WTC11 (cell line): ENCODE data around the gene CSNK1G3. TPM values are rescaled to one million over a fixed set of nuclear protein-coding genes. Genes with fewer than 3 reads are reported as not detected.

Source experiments
- ATAC-seq: fragments of 200-7000 bp; cut with Tn5 transposase; 2 replicates; pipeline ENCODE4 v1.10.0; 2021; ENCODE audit warnings: mild to moderate bottlenecking, moderate library complexity
- CTCF ChIA-PET: fragments of 300-600 bp; sonication (Branson Sonifier 250); formaldehyde crosslinking; loops from one replicate; lab custom pipeline; 2021; ENCODE audit warnings: antibody characterized with exemption; lab: Charles Lee
- POLR2A ChIA-PET: fragments of 350-600 bp; sonication (Branson Sonifier 250); formaldehyde crosslinking; loops from one replicate; lab custom pipeline; 2021; ENCODE audit warnings: antibody characterized with exemption; lab: Charles Lee
- DNase-seq: peaks from one replicate; pipeline ENCODE4 v3.0.0; 2021; ENCODE audit warnings: low spot score
- H3K27ac Mint-ChIP-seq: 2 replicates; pipeline ENCODE4 v1.8.0; 2021; ENCODE audit warnings: mixed read lengths
- H3K27me3 Mint-ChIP-seq: 2 replicates; pipeline ENCODE4 v1.8.0; 2021; ENCODE audit warnings: low read depth, mild to moderate bottlenecking, moderate library complexity, mixed read lengths
- H3K36me3 Mint-ChIP-seq: 2 replicates; pipeline ENCODE4 v1.8.0; 2021; ENCODE audit warnings: mixed read lengths
- H3K4me1 Mint-ChIP-seq: 2 replicates; pipeline ENCODE4 v1.8.0; 2022; ENCODE audit warnings: mixed read lengths
- H3K4me3 Mint-ChIP-seq: 2 replicates; pipeline ENCODE4 v1.8.0; 2021; ENCODE audit warnings: mild to moderate bottlenecking, moderate library complexity, mixed read lengths
- H3K9me3 Mint-ChIP-seq: 2 replicates; pipeline ENCODE4 v1.8.0; 2021; ENCODE audit warnings: mixed read lengths
- ATF1 ChIP-seq: sonication (generic); formaldehyde crosslinking; IDR thresholded peaks from 2 replicates; pipeline ENCODE4 v1.8.1; 2023; ENCODE audit warnings: mild to moderate bottlenecking, moderate library complexity, missing genetic modification reagents
- ETV6 ChIP-seq: sonication (generic); formaldehyde crosslinking; IDR thresholded peaks from 2 replicates; pipeline ENCODE4 v1.8.1; 2022; ENCODE audit warnings: mild to moderate bottlenecking, missing genetic modification reagents
- FOXK1 ChIP-seq: sonication (generic); formaldehyde crosslinking; IDR thresholded peaks from 2 replicates; pipeline ENCODE4 v1.8.0; 2022; ENCODE audit warnings: mild to moderate bottlenecking, moderate library complexity, missing genetic modification reagents
- FOXP1 ChIP-seq: sonication (generic); formaldehyde crosslinking; IDR thresholded peaks from 2 replicates; pipeline ENCODE4 v1.8.0; 2022; ENCODE audit warnings: missing genetic modification reagents, mild to moderate bottlenecking, moderate library complexity, borderline replicate concordance
- HMGA2 ChIP-seq: fragments of 250-450 bp; sonication (Bioruptor Pico); IDR thresholded peaks from 2 replicates; pipeline ENCODE4 v1.4.0; 2021; ENCODE audit warnings: mild to moderate bottlenecking, moderate library complexity
- JAZF1 ChIP-seq: fragments of 250-450 bp; sonication (Bioruptor Pico); IDR thresholded peaks from 2 replicates; pipeline ENCODE4 v1.9.0; 2021; ENCODE audit warnings: moderate library complexity, mild to moderate bottlenecking, inconsistent platforms
- MYBL2 ChIP-seq: sonication (generic); formaldehyde crosslinking; IDR thresholded peaks from 2 replicates; pipeline ENCODE4 v1.8.1; 2023; ENCODE audit warnings: mild to moderate bottlenecking, moderate library complexity, missing genetic modification reagents
- NFATC4 ChIP-seq: fragments of 250-450 bp; sonication (Bioruptor Pico); IDR thresholded peaks from 2 replicates; pipeline ENCODE4 v1.9.0; 2021; ENCODE audit warnings: mild to moderate bottlenecking
- NFYB ChIP-seq: sonication (generic); formaldehyde crosslinking; conservative IDR thresholded peaks from 2 replicates; pipeline ENCODE4 v1.8.0; 2022; ENCODE audit warnings: low read depth, missing genetic modification reagents
- NR1H2 ChIP-seq: sonication (generic); formaldehyde crosslinking; IDR thresholded peaks from 2 replicates; pipeline ENCODE4 v1.9.0; 2021; ENCODE audit warnings: mild to moderate bottlenecking, moderate library complexity, missing genetic modification reagents
- NR3C1 ChIP-seq: sonication (generic); formaldehyde crosslinking; conservative IDR thresholded peaks from 2 replicates; pipeline ENCODE4 v1.8.1; 2023; ENCODE audit warnings: low read depth, mild to moderate bottlenecking, missing genetic modification reagents
- OVOL2 ChIP-seq: fragments of 250-450 bp; sonication (Bioruptor Pico); IDR thresholded peaks from 2 replicates; pipeline ENCODE4 v1.9.0; 2021; ENCODE audit warnings: mild to moderate bottlenecking, borderline replicate concordance
- RORB ChIP-seq: fragments of 250-450 bp; sonication (Bioruptor Pico); IDR thresholded peaks from 2 replicates; pipeline ENCODE4 v1.9.0; 2021; ENCODE audit warnings: mild to moderate bottlenecking
- SOX15 ChIP-seq: fragments of 250-450 bp; sonication (Bioruptor Pico); IDR thresholded peaks from 2 replicates; pipeline ENCODE4 v1.9.0; 2021; ENCODE audit warnings: mild to moderate bottlenecking
- SP1 ChIP-seq: sonication (generic); formaldehyde crosslinking; conservative IDR thresholded peaks from 2 replicates; pipeline ENCODE4 v1.8.1; 2022; ENCODE audit warnings: missing genetic modification reagents
- TCF7 ChIP-seq: sonication (generic); formaldehyde crosslinking; IDR thresholded peaks from 2 replicates; pipeline ENCODE4 v1.8.0; 2022; ENCODE audit warnings: mild to moderate bottlenecking, low read depth, missing genetic modification reagents, moderate library complexity
- TEAD4 ChIP-seq: sonication (generic); formaldehyde crosslinking; IDR thresholded peaks from 2 replicates; pipeline ENCODE4 v1.8.0; 2022; ENCODE audit warnings: mild to moderate bottlenecking, missing genetic modification reagents
- ZBTB21 ChIP-seq: sonication (generic); formaldehyde crosslinking; IDR thresholded peaks from 2 replicates; pipeline ENCODE4 v1.8.1; 2023; ENCODE audit warnings: mild to moderate bottlenecking, missing genetic modification reagents, borderline replicate concordance
- ZNF121 ChIP-seq: sonication (generic); formaldehyde crosslinking; IDR thresholded peaks from 2 replicates; pipeline ENCODE4 v1.8.0; 2023; ENCODE audit warnings: missing genetic modification reagents
- ZNF263 ChIP-seq: sonication (generic); formaldehyde crosslinking; IDR thresholded peaks from 2 replicates; pipeline ENCODE4 v1.8.1; 2022; ENCODE audit warnings: low read depth, mild to moderate bottlenecking, moderate library complexity, missing genetic modification reagents
- ZNF416 ChIP-seq: fragments of 250-450 bp; sonication (Bioruptor Pico); IDR thresholded peaks from 2 replicates; pipeline ENCODE4 v1.9.0; 2021; ENCODE audit warnings: mild to moderate bottlenecking, inconsistent platforms
- ZNF423 ChIP-seq: fragments of 250-450 bp; sonication (Bioruptor Pico); IDR thresholded peaks from 2 replicates; pipeline ENCODE4 v2.1.2; 2022; ENCODE audit warnings: mild to moderate bottlenecking, moderate library complexity
- total RNA-seq: library from RNA; stranded (reverse); gene quantifications from 3 replicates; pipeline ENCODE4 v1.2.3, GENCODE V29; 2021
- TF ChIP-seq, protein P1 (sequence below): sonication (generic); formaldehyde crosslinking; IDR thresholded peaks from 2 replicates; pipeline ENCODE4 v1.8.1; 2023; ENCODE audit warnings: mild to moderate bottlenecking, missing genetic modification reagents, moderate library complexity
- TF ChIP-seq, protein P2 (sequence below): sonication (generic); formaldehyde crosslinking; IDR thresholded peaks from 2 replicates; pipeline ENCODE4 v1.8.1; 2023; ENCODE audit warnings: mild to moderate bottlenecking, missing genetic modification reagents
- TF ChIP-seq, protein P3 (sequence below): sonication (generic); formaldehyde crosslinking; conservative IDR thresholded peaks from 2 replicates; pipeline ENCODE4 v1.8.1; 2022; ENCODE audit warnings: mild to moderate bottlenecking, missing genetic modification reagents
- TF ChIP-seq, protein P4 (sequence below): fragments of 250-450 bp; sonication (Bioruptor Pico); IDR thresholded peaks from 2 replicates; pipeline ENCODE4 v1.9.0; 2021; ENCODE audit warnings: mild to moderate bottlenecking, borderline replicate concordance
- TF ChIP-seq, protein P5 (sequence below): sonication (generic); formaldehyde crosslinking; IDR thresholded peaks from 2 replicates; pipeline ENCODE4 v1.8.0; 2023; ENCODE audit warnings: missing genetic modification reagents
- TF ChIP-seq, protein P6 (sequence below): fragments of 250-450 bp; sonication (Bioruptor Pico); IDR thresholded peaks from 2 replicates; pipeline ENCODE4 v1.9.0; 2021; ENCODE audit warnings: mild to moderate bottlenecking

The CSNK1G3 gene
- total RNA-seq, 1 experiment from 2014 or later = 51.2 TPM

DNA sequence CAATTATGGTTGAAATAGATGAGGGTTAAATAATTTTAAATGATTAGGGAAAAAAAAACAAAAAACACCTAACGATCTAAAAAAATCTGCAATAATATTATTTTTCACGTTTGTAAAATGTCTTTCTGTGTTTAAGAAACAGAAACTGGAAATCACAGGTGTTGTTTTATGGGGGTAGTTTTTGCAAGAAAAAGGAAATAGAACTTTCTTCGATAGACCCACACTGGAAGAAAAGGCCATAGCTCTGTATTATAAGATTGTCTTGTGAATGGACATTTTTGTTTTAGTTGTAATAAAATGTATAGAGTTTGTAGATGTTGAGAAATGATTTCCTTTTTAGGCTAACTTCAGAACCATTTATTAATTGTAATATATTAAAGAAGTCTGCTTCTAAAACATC, 5.5 kb downstream of the CSNK1G3 start:
- Mint-ChIP-seq H3K27ac (no peak overlapping the region), H3K4me1 (peaks cover 55% of the 10 kb centered on the region)
- TF ChIP-seq, protein P1, sequence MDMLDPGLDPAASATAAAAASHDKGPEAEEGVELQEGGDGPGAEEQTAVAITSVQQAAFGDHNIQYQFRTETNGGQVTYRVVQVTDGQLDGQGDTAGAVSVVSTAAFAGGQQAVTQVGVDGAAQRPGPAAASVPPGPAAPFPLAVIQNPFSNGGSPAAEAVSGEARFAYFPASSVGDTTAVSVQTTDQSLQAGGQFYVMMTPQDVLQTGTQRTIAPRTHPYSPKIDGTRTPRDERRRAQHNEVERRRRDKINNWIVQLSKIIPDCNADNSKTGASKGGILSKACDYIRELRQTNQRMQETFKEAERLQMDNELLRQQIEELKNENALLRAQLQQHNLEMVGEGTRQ (CRISPR knock-in tag) = no peak
- TF ChIP-seq FOXP1 = no peak
- TF ChIP-seq, protein P2, sequence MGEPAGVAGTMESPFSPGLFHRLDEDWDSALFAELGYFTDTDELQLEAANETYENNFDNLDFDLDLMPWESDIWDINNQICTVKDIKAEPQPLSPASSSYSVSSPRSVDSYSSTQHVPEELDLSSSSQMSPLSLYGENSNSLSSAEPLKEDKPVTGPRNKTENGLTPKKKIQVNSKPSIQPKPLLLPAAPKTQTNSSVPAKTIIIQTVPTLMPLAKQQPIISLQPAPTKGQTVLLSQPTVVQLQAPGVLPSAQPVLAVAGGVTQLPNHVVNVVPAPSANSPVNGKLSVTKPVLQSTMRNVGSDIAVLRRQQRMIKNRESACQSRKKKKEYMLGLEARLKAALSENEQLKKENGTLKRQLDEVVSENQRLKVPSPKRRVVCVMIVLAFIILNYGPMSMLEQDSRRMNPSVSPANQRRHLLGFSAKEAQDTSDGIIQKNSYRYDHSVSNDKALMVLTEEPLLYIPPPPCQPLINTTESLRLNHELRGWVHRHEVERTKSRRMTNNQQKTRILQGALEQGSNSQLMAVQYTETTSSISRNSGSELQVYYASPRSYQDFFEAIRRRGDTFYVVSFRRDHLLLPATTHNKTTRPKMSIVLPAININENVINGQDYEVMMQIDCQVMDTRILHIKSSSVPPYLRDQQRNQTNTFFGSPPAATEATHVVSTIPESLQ (CRISPR knock-in tag) = no peak
- TF ChIP-seq JAZF1 (CRISPR knock-in tag) = no peak
- TF ChIP-seq, protein P3, sequence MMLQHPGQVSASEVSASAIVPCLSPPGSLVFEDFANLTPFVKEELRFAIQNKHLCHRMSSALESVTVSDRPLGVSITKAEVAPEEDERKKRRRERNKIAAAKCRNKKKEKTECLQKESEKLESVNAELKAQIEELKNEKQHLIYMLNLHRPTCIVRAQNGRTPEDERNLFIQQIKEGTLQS (CRISPR knock-in tag) = no peak
- TF ChIP-seq ETV6 (CRISPR knock-in tag) = no peak
- no peak for TF ChIP-seq RORB (CRISPR knock-in tag)
- TF ChIP-seq FOXK1 = no peak
- no peak for TF ChIP-seq ZNF263
- TF ChIP-seq NFATC4 = no peak
- TF ChIP-seq ZNF423 (CRISPR knock-in tag) = no peak
- TF ChIP-seq TEAD4 (CRISPR knock-in tag) = no peak
- no peak for TF ChIP-seq ZNF416 (CRISPR knock-in tag)
- no peak for TF ChIP-seq ATF1
- TF ChIP-seq SP1 = no peak
- TF ChIP-seq, protein P4, sequence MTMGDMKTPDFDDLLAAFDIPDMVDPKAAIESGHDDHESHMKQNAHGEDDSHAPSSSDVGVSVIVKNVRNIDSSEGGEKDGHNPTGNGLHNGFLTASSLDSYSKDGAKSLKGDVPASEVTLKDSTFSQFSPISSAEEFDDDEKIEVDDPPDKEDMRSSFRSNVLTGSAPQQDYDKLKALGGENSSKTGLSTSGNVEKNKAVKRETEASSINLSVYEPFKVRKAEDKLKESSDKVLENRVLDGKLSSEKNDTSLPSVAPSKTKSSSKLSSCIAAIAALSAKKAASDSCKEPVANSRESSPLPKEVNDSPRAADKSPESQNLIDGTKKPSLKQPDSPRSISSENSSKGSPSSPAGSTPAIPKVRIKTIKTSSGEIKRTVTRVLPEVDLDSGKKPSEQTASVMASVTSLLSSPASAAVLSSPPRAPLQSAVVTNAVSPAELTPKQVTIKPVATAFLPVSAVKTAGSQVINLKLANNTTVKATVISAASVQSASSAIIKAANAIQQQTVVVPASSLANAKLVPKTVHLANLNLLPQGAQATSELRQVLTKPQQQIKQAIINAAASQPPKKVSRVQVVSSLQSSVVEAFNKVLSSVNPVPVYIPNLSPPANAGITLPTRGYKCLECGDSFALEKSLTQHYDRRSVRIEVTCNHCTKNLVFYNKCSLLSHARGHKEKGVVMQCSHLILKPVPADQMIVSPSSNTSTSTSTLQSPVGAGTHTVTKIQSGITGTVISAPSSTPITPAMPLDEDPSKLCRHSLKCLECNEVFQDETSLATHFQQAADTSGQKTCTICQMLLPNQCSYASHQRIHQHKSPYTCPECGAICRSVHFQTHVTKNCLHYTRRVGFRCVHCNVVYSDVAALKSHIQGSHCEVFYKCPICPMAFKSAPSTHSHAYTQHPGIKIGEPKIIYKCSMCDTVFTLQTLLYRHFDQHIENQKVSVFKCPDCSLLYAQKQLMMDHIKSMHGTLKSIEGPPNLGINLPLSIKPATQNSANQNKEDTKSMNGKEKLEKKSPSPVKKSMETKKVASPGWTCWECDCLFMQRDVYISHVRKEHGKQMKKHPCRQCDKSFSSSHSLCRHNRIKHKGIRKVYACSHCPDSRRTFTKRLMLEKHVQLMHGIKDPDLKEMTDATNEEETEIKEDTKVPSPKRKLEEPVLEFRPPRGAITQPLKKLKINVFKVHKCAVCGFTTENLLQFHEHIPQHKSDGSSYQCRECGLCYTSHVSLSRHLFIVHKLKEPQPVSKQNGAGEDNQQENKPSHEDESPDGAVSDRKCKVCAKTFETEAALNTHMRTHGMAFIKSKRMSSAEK (CRISPR knock-in tag) = no peak
- TF ChIP-seq ZBTB21 (CRISPR knock-in tag) = no peak
- TF ChIP-seq, protein P5, sequence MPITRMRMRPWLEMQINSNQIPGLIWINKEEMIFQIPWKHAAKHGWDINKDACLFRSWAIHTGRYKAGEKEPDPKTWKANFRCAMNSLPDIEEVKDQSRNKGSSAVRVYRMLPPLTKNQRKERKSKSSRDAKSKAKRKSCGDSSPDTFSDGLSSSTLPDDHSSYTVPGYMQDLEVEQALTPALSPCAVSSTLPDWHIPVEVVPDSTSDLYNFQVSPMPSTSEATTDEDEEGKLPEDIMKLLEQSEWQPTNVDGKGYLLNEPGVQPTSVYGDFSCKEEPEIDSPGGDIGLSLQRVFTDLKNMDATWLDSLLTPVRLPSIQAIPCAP (CRISPR knock-in tag) = no peak
- no peak for TF ChIP-seq ZNF121
- TF ChIP-seq, all 79 proteins: peak for 0
- no peaks in the 10 kb centered on the region for H3K27me3 Mint-ChIP-seq
- no peaks in the 10 kb centered on the region for H3K36me3 Mint-ChIP-seq
- no peak overlapping the region for H3K4me3 Mint-ChIP-seq
- CTCF ChIA-PET = no interaction called here
- ATAC-seq = no peak
- POLR2A ChIA-PET = interaction anchor here (0.6 kb wide), 1 partner anchor 94 kb away, joined by 3 read pairs; the partner anchor contains the start of gene CEP120
- H3K9me3 Mint-ChIP-seq = no peaks in the 10 kb centered on the region
- DNase-seq = no peak

DNA sequence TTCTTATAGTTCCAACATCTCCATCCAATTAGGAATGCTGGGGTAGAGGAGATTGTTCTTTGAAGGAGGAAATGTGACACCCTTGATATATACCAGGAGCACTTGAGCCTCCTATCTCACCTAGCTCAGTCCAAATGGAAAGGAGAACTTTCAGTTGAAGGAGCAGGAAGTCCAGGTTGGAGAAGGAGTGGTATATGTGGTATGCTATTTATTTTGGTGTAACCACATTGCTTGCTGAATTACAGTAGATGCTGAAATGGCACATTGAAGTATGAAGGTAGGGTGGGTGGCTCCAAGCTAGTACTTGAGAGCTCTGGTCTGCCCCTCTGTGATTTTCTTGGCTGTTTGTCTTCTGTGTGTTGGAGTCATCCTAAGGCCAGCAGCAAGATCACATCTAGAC, 6.1 kb downstream of the CSNK1G3 start:
- H3K36me3 Mint-ChIP-seq = no peaks in the 10 kb centered on the region
- DNase-seq (no peak), ATAC-seq (peak; percentile 36)
- peak overlapping the region; percentile 41 for H3K27ac Mint-ChIP-seq
- H3K4me3 Mint-ChIP-seq = no peak overlapping the region
- POLR2A ChIA-PET = interaction anchor here (0.6 kb wide), 1 partner anchor 94 kb away, joined by 3 read pairs; the partner anchor contains the start of gene CEP120
- no peaks in the 10 kb centered on the region for H3K9me3 Mint-ChIP-seq
- no peaks in the 10 kb centered on the region for H3K27me3 Mint-ChIP-seq
- CTCF ChIA-PET = interaction anchor here (1.0 kb wide), 1 partner anchor 11 kb away, joined by 3 read pairs; no protein-coding TSS in a partner anchor
- H3K4me1 Mint-ChIP-seq = peaks cover 54% of the 10 kb centered on the region
- no peak for TF ChIP-seq JAZF1 (CRISPR knock-in tag)
- TF ChIP-seq MYBL2 = no peak
- TF ChIP-seq NFYB (CRISPR knock-in tag) = no peak
- no peak for TF ChIP-seq NR3C1 (CRISPR knock-in tag)
- TF ChIP-seq TCF7 (CRISPR knock-in tag) = no peak
- TF ChIP-seq, protein P6, sequence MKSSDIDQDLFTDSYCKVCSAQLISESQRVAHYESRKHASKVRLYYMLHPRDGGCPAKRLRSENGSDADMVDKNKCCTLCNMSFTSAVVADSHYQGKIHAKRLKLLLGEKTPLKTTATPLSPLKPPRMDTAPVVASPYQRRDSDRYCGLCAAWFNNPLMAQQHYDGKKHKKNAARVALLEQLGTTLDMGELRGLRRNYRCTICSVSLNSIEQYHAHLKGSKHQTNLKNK (CRISPR knock-in tag) = no peak
- no peak for TF ChIP-seq NR1H2 (CRISPR knock-in tag)
- TF ChIP-seq OVOL2 (CRISPR knock-in tag) = no peak
- no peak for TF ChIP-seq SOX15 (CRISPR knock-in tag)
- TF ChIP-seq HMGA2 (CRISPR knock-in tag) = no peak
- TF ChIP-seq RORB (CRISPR knock-in tag) = no peak
